ENCODE results near the gene NMNAT2. TPM values are rescaled to one million over a fixed set of nuclear protein-coding genes. Genes with fewer than 3 reads are reported as not detected.
A peak's percentile ranks its signal among the peaks of the same experiment; 100 is the strongest.

The NMNAT2 gene
- total and polyA plus RNA-seq, 7 donors: 0.04 to 0.61 (median 0.38) TPM

DNA sequence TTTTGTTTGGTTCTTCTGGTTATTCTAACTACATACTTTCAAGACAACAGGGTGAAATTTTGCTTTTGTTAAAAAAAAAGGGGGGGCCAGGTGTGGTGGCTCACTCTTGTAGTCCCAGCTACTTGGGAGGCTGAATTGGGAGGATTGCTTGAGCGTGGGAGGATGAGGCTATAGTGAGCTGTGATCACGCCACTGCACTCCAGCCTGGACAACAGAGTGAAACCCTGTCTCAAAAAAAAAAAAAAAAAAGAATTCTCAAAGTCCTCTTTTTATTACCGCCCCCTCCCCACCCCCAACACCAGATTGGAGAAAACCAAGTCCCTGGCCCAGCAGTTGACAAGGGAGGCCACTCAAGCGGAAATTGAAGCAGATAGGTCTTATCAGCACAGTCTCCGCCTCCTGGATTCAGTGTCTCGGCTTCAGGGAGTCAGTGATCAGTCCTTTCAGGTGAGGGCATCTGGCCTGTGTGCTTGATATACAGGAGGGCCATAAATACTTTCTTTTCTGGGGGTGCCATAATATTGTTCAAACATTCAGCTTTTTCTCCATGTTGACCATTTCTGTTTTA is 181.9 kb downstream of the NMNAT2 start:
- no peak for DNase-seq
- Histone ChIP-seq H3K4me3 (no peak overlapping the region), H3K4me1 (peaks cover 6% of the 10 kb centered on the region), H3K27me3 (ENCODE audit: insufficient read depth in 3 of 3, low read length in 2 of 3) (peaks cover 0 to 3% (median 0%) of the 10 kb centered on the region in 3 donors), H3K36me3 (ENCODE audit: insufficient read depth in 1 of 2, low read depth in 1 of 2) (no peaks in the 10 kb centered on the region), H3K9me3 (no peaks in the 10 kb centered on the region), H3K27ac (no peak overlapping the region)
- TF ChIP-seq, protein P1, sequence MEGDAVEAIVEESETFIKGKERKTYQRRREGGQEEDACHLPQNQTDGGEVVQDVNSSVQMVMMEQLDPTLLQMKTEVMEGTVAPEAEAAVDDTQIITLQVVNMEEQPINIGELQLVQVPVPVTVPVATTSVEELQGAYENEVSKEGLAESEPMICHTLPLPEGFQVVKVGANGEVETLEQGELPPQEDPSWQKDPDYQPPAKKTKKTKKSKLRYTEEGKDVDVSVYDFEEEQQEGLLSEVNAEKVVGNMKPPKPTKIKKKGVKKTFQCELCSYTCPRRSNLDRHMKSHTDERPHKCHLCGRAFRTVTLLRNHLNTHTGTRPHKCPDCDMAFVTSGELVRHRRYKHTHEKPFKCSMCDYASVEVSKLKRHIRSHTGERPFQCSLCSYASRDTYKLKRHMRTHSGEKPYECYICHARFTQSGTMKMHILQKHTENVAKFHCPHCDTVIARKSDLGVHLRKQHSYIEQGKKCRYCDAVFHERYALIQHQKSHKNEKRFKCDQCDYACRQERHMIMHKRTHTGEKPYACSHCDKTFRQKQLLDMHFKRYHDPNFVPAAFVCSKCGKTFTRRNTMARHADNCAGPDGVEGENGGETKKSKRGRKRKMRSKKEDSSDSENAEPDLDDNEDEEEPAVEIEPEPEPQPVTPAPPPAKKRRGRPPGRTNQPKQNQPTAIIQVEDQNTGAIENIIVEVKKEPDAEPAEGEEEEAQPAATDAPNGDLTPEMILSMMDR (IDR thresholded peaks at IDR 0.05): no peak
- 88 to 97% (median 94%) methylated on average over 6 of the region's 6 CpGs for WGBS, 3 donors
- no peak for ATAC-seq
- intact Hi-C loops (cut with DNase I): loop anchor here in 1 of 2 donors (5.0 kb wide), 1 partner anchor 274 kb away; no protein-coding TSS in a partner anchor

DNA sequence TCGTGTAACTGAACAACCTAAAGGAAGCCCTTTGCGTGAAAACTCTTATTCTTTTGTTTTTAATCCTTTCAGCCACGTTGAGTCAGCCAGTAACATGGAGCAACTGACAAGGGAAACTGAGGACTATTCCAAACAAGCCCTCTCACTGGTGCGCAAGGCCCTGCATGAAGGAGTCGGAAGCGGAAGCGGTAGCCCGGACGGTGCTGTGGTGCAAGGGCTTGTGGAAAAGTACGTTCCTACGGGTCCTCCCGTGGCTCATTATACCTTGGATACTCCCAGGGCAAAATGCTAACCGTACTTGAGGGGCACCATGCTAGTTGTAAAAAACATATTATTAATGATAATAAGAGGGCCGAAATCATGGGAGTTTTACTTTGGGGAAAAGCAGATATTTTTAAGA is 182.7 kb downstream of the NMNAT2 start:
- no peak for DNase-seq
- TF ChIP-seq, protein P1 (IDR thresholded peaks at IDR 0.05): no peak
- H3K9me3 ChIP-seq: no peaks in the 10 kb centered on the region
- H3K27ac ChIP-seq: no peak overlapping the region
- 86 to 87% (median 87%) methylated on average over 14 of the region's 14 CpGs for WGBS, 3 donors
- H3K4me1 ChIP-seq: peaks cover 6% of the 10 kb centered on the region
- peak overlapping the region; percentile 57 for H3K4me3 ChIP-seq
- H3K36me3 ChIP-seq (ENCODE audit: insufficient read depth in 1 of 2, low read depth in 1 of 2): no peaks in the 10 kb centered on the region
- no peak for ATAC-seq
- peaks cover 0 to 3% (median 0%) of the 10 kb centered on the region in 3 donors for H3K27me3 ChIP-seq (ENCODE audit: insufficient read depth in 3 of 3, low read length in 2 of 3)
- intact Hi-C loops (cut with DNase I): loop anchor here in 1 of 2 donors (5.0 kb wide), 1 partner anchor 273 kb away; no protein-coding TSS in a partner anchor

DNA sequence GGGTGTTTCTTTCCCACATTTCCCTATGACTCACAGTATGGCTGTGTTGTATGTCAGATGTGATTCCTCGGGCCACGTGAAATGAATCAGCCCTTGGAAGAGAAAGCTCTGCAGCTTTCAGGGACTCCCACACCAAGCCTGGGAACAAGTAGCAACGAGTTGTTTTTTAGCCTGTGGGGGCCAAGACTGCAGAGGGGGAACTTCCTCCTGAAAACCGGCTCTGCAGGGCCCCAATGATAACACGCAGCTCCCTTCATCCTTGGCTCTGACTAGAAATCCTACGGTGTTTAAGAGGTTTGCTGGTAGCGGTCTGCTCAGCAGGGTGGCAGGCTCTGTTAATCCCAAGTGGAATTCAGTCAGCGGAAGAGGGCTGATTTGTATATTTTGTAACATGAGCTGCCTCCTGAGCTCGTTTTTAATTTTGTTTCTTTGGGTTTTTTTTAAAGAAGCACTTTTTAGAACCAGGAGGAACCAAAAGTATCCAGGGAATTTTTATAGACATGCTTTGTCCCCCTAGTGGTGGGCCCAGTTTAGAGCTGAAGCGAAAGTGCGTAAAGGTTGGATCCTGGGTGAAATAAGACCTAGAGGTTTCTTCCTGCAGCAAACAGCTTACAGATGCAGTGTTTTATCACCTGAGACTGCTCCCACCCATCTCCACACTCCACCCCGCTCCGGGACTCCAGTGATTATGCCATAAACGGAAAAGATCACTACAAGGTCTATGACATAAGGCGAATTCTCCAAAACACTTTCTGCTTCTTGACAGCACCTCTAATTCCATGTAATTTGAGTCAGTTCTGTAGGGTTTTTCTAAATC is 183.3 kb downstream of the NMNAT2 start:
- Histone ChIP-seq H3K27ac (peak overlapping the region; percentile 76), H3K36me3 (ENCODE audit: insufficient read depth in 1 of 2, low read depth in 1 of 2) (no peaks in the 10 kb centered on the region), H3K27me3 (ENCODE audit: insufficient read depth in 3 of 3, low read length in 2 of 3) (peaks cover 0 to 3% (median 0%) of the 10 kb centered on the region in 3 donors), H3K4me3 (peak overlapping the region; percentile 57), H3K9me3 (no peaks in the 10 kb centered on the region), H3K4me1 (peaks cover 6% of the 10 kb centered on the region)
- intact Hi-C loops (cut with DNase I): loop anchor here in 1 of 2 donors (5.0 kb wide), 1 partner anchor 273 kb away; no protein-coding TSS in a partner anchor
- DNase-seq: peak; percentile 62 to 79
- ATAC-seq: peak; percentile 94 to 97 (median 94)
- TF ChIP-seq, protein P1 (IDR thresholded peaks at IDR 0.05): peak; percentile 65
- whole genome bisulfite sequencing, 3 donors: 16 to 30% (median 22%) methylated on average over 15 of the region's 15 CpGs

DNA sequence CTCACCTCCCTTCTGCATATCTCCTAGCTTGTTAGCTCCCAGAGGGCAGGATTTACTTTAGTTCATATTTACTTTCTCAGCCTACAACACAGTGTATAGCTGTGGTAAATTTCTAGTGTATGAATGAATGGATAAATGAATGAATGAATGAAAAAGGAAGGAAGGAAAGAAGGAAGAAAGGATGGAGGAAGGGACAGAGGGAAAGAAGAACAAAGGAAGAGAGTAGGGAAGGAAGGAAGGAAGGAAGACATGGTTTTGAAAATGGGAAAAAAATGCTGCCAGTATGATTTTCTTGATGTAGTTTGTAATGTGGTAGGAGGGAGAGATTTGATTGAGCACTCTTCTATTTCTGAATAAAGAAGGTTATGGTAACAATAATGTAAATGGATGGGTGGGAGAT is 185.1 kb downstream of the NMNAT2 start:
- intact Hi-C loops (cut with DNase I): no loop called here
- no peak for ATAC-seq
- H3K27ac ChIP-seq: no peak overlapping the region

More for the DNA sequence above, 185.1 kb downstream of the NMNAT2 start:
- peaks cover 6% of the 10 kb centered on the region for H3K4me1 ChIP-seq
- no peaks in the 10 kb centered on the region for H3K9me3 ChIP-seq
- H3K27me3 ChIP-seq (ENCODE audit: insufficient read depth in 3 of 3, low read length in 2 of 3): no peaks in the 10 kb centered on the region
- no peak overlapping the region for H3K4me3 ChIP-seq
- no peak for DNase-seq
- no peaks in the 10 kb centered on the region for H3K36me3 ChIP-seq (ENCODE audit: insufficient read depth in 1 of 2, low read depth in 1 of 2)
- TF ChIP-seq, protein P1 (IDR thresholded peaks at IDR 0.05): no peak
